AG04450 (cell line): ENCODE results near the gene PRKG1. TPM values are rescaled to one million over a fixed set of nuclear protein-coding genes. Genes with fewer than 3 reads are reported as not detected.

Source experiments
- CTCF ChIA-PET: fragments of 300-600, 350-600 bp; formaldehyde crosslinking; extraction: SDS; loops from one replicate; lab custom pipeline; 2022; ENCODE audit warnings: antibody characterized with exemption, inconsistent platforms; lab: Charles Lee
- POLR2A ChIA-PET: fragments of 350-600 bp; formaldehyde crosslinking; extraction: SDS; loops from one replicate; lab custom pipeline; 2021; ENCODE audit warnings: antibody characterized with exemption, inconsistent platforms; lab: Yijun Ruan, JAX
- DNase-seq: peaks from one replicate; pipeline ENCODE4 v3.0.0-alpha.2; 2011; ENCODE audit warnings: low read depth, low spot score
- H3K27ac ChIP-seq: one replicate; pipeline ENCODE4 v1.5.1; 2012; ENCODE audit warnings: low read depth, low read length, control low read depth
- H3K27me3 ChIP-seq: one replicate; pipeline ENCODE4 v1.6.0; 2012; ENCODE audit warnings: low read length; ENCODE audit not compliant: control insufficient read depth, insufficient read depth
- H3K4me3 ChIP-seq: 2 replicates; pipeline ENCODE4 v1.5.1; 2011; ENCODE audit warnings: mild to moderate bottlenecking, low read depth, low read length, control low read depth
- H3K9me3 ChIP-seq: 2 replicates; pipeline ENCODE4 v1.5.1; 2012; ENCODE audit warnings: low read length; ENCODE audit not compliant: control insufficient read depth, insufficient read depth
- polyA plus RNA-seq: library from polyadenylated mRNA; depleted of rRNA; stranded (reverse); fragments of >200 nt; gene quantifications from 2 replicates; pipeline ENCODE4 v1.2.3, GENCODE V29; 2011
- TF ChIP-seq, protein P1 (sequence below): IDR thresholded peaks from 2 replicates; pipeline ENCODE4 v1.5.1; 2011; ENCODE audit warnings: low read depth, low read length, control low read depth, inconsistent platforms

Gene PRKG1
- polyA plus RNA-seq, 1 experiment = 19.0 TPM

DNA sequence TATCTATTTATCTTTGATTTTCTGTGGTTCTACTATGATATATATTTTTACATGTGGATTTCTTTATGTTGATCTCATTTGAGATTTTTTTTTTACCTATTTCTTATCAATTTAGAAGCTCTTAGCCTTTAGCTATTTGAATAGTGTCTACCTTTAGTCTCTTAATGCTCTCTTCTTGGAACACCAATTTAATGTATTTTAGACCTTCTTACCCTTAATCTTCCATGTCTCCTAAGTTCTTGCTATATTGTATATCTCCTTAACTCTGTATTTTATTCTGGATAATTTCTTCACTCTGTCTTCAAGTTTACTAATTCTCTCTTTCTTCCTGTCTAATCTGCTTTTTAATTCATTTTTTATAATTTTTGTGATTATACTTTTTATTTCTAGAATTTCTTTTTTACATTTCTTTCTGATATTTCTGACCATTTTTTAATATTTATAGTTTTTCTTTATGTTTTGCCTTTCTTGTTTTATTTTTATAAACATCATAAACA lies 597.8 kb downstream of the PRKG1 start:
- no peak for DNase-seq
- ChIA-PET POLR2A (no interaction called here), CTCF (no interaction called here)
- no peaks in the 10 kb centered on the region for H3K9me3 ChIP-seq
- TF ChIP-seq, protein P1, sequence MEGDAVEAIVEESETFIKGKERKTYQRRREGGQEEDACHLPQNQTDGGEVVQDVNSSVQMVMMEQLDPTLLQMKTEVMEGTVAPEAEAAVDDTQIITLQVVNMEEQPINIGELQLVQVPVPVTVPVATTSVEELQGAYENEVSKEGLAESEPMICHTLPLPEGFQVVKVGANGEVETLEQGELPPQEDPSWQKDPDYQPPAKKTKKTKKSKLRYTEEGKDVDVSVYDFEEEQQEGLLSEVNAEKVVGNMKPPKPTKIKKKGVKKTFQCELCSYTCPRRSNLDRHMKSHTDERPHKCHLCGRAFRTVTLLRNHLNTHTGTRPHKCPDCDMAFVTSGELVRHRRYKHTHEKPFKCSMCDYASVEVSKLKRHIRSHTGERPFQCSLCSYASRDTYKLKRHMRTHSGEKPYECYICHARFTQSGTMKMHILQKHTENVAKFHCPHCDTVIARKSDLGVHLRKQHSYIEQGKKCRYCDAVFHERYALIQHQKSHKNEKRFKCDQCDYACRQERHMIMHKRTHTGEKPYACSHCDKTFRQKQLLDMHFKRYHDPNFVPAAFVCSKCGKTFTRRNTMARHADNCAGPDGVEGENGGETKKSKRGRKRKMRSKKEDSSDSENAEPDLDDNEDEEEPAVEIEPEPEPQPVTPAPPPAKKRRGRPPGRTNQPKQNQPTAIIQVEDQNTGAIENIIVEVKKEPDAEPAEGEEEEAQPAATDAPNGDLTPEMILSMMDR = no peak
- no peaks in the 10 kb centered on the region for H3K27me3 ChIP-seq
- H3K27ac ChIP-seq = no peak overlapping the region
- no peak overlapping the region for H3K4me3 ChIP-seq

DNA sequence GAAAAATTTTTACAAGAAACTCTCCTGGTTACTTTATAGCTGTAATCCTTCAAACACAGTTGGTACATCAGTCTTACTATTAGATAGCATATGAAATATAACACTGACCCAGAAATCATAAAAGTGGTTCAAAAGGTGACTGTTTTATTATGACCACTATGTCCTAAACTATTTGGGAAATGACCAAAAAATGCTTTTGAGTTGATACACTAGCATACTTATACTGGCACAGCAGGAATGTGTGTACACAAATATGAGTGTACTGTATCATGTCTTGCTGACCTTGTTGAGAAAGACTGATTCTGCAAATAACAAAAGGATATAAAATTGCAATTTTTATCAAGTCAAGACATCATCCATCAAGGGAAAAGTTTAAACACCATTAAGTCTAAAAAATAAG lies 600.8 kb downstream of the PRKG1 start:
- Histone ChIP-seq H3K9me3 (no peaks in the 10 kb centered on the region), H3K27me3 (no peaks in the 10 kb centered on the region), H3K4me3 (no peak overlapping the region), H3K27ac (no peak overlapping the region)
- POLR2A ChIA-PET = no interaction called here
- no peak for DNase-seq
- TF ChIP-seq, protein P1 = no peak
- CTCF ChIA-PET = no interaction called here

DNA sequence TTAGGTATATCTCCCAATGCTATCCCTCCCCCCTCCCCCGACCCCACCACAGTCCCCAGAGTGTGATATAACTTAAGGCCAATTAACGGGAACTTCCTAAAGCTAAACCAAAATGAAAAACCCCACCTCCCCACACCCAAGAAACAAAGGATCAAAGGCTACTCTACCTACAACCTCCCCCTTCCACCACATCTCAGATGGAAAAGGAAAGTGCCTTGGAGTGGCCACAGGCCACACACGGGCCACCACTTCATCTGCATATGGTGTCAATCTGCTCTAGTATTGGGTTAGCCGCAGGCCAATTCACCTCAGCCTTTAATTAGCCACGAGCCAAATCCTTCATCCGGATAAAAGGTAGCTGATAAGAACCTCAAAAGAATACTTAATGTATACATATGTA lies 605.6 kb downstream of the PRKG1 start:
- POLR2A ChIA-PET = no interaction called here
- CTCF ChIA-PET = no interaction called here
- Histone ChIP-seq H3K27me3 (no peaks in the 10 kb centered on the region), H3K4me3 (no peak overlapping the region), H3K9me3 (no peaks in the 10 kb centered on the region), H3K27ac (no peak overlapping the region)
- no peak for DNase-seq
- TF ChIP-seq, protein P1 = no peak

DNA sequence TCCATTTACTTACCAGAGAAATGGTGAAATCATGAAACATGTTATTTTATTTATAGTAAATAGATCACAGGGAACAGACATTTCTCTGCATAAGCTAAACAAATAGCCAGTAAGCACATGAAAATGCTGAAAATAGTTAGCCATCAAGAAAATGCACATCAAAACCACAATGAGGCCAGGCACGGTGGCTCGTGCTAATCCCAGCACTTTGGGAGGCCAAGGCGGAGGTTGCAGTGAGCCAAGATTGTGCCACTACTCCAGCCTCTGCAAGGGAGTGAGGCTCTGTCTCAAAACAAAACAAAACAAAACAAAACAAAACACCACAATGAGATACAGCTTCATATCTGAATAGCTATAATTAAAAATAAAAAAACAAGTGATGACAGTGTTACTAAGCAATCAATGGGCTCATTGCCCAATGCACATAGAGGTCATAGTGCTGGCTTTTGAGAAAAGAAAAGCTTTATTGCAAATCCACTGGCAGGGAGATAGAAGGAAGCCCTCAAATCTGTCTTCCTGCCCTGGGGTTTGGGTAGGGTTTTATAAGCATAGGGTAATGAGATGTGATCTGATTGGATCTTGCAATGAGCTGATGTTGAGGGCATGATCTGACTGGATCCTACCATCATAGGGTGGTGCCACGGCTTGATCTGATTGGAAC lies 608.9 kb downstream of the PRKG1 start:
- H3K27ac ChIP-seq = no peak overlapping the region
- no peaks in the 10 kb centered on the region for H3K9me3 ChIP-seq
- H3K4me3 ChIP-seq = no peak overlapping the region
- H3K27me3 ChIP-seq = no peaks in the 10 kb centered on the region
- TF ChIP-seq, protein P1 = no peak
- CTCF ChIA-PET = interaction anchor here (1.6 kb wide), 1 partner anchor 533 kb away, joined by 4 read pairs; no protein-coding TSS in a partner anchor
- POLR2A ChIA-PET = interaction anchor here (0.6 kb wide), 1 partner anchor 105 kb away, joined by 5 read pairs; no protein-coding TSS in a partner anchor
- DNase-seq = no peak

DNA sequence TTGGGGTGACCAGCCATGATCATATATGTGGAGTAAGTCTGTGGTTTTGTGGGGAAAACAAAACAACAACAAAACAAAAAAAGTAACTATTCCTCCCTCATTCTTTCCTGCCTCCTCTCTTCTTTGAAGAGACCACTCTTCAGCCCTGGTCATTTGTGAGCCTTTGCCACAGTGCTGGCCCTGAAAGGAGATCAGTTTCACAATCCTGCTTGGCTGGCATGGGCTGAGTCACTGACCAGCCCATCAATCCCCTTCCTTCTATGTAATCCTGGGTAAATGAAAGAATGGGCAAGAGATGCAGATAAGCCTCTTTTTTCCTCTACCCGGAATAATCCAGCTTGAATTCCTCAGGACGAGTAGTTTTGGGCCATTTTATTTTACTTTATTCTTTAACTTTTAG lies 611.5 kb downstream of the PRKG1 start:
- H3K27me3 ChIP-seq = no peaks in the 10 kb centered on the region
- H3K9me3 ChIP-seq = no peaks in the 10 kb centered on the region
- H3K27ac ChIP-seq = no peak overlapping the region
- CTCF ChIA-PET = no interaction called here
- DNase-seq = no peak
- TF ChIP-seq, protein P1 = no peak
- H3K4me3 ChIP-seq = no peak overlapping the region
- POLR2A ChIA-PET = no interaction called here
